Measurements from ENCODE around the gene REC114. TPM values are rescaled to one million over a fixed set of nuclear protein-coding genes. Genes with fewer than 3 reads are reported as not detected.

Gene REC114
- total and polyA plus RNA-seq, 2 donors (not counting 1 experiment from before 2014, with no cell fraction given): not detected

GRCh38 chr15:73597036-73597638 is 154.2 kb downstream of the REC114 start:
- 96% methylated on average over 19 of the region's 21 CpGs for WGBS (ENCODE audit: insufficient coverage)
- CTCF ChIA-PET: no interaction called here
- no peaks in the 10 kb centered on the region for H3K9me3 ChIP-seq (ENCODE audit: control extremely low read depth in 1 of 3, control insufficient read depth in 2 of 3, insufficient read depth in 1 of 3, low read length in 2 of 3)
- H3K27me3 Mint-ChIP-seq: no peaks in the 10 kb centered on the region
- H3K9me3 Mint-ChIP-seq (ENCODE audit: insufficient read depth): no peaks in the 10 kb centered on the region
- TF ChIP-seq EZH2 (IDR thresholded peaks at IDR 0.05; ENCODE audit: borderline replicate concordance, insufficient read depth, low read depth, low read length, poor library complexity, severe bottlenecking) (no peak), CTCF (IDR thresholded peaks at IDR 0.05) (no peak)
- peaks cover 53% of the 10 kb centered on the region for H4K20me1 ChIP-seq (ENCODE audit: control insufficient read depth, insufficient read depth, low read length, poor library complexity, severe bottlenecking)
- H3K79me2 ChIP-seq (ENCODE audit: control insufficient read depth, insufficient read depth, low read length): peaks cover 58% of the 10 kb centered on the region
- H3K27ac ChIP-seq (ENCODE audit: low read length in 2 of 2): no peak overlapping the region
- H3K4me3 ChIP-seq (ENCODE audit: control extremely low read depth in 1 of 5, extremely low read depth in 1 of 5, insufficient read depth in 1 of 5, low read depth in 2 of 5, low read length in 4 of 5): no peak overlapping the region
- H3K27me3 ChIP-seq (replicated peaks in 1 of 4; ENCODE audit: control extremely low read depth in 1 of 4, control insufficient read depth in 3 of 4, insufficient read depth in 4 of 4, low read length in 3 of 4): no peaks in the 10 kb centered on the region
- peaks cover 0 to 7% of the 10 kb centered on the region in 2 experiments for H3K36me3 ChIP-seq (replicated peaks in 1 of 2; ENCODE audit: control extremely low read depth in 1 of 2, control insufficient read depth in 1 of 2, extremely low read depth in 1 of 2, insufficient read depth in 2 of 2, low read length in 1 of 2)
- H2AFZ ChIP-seq (ENCODE audit: insufficient read depth, low read depth, low read length, poor library complexity, severe bottlenecking): no peak overlapping the region
- ATAC-seq (ENCODE audit: low read depth): no peak
- H3K4me3 Mint-ChIP-seq: no peak overlapping the region
- POLR2A ChIA-PET: no interaction called here
- H3K4me1 ChIP-seq (ENCODE audit: control insufficient read depth in 2 of 2, insufficient read depth in 2 of 2, low read length in 2 of 2): peaks cover 0 to 3% of the 10 kb centered on the region in 2 donors
- no peak overlapping the region for H3K9ac ChIP-seq (ENCODE audit: low read length)
- intact Hi-C loops (cut with micrococcal nuclease): no loop called here
- no peak overlapping the region for H3K4me2 ChIP-seq (replicated peaks; ENCODE audit: low read depth, low read length, poor library complexity, severe bottlenecking)
- H3K4me1 Mint-ChIP-seq: peaks cover 33% of the 10 kb centered on the region
- H3K27ac Mint-ChIP-seq: no peak overlapping the region
- no peak for DNase-seq

GRCh38 chr15:73598530-73599160 is 155.7 kb downstream of the REC114 start:
- DNase-seq (no peak), ATAC-seq (ENCODE audit: low read depth) (no peak)
- peaks cover 34% of the 10 kb centered on the region for H3K4me1 Mint-ChIP-seq
- H3K27me3 Mint-ChIP-seq: no peaks in the 10 kb centered on the region
- 85% methylated on average over 2 of the region's 3 CpGs for WGBS (ENCODE audit: insufficient coverage)
- peaks cover 73% of the 10 kb centered on the region for H3K79me2 ChIP-seq (ENCODE audit: control insufficient read depth, insufficient read depth, low read length)
- intact Hi-C loops (cut with micrococcal nuclease): no loop called here
- H3K27me3 ChIP-seq (replicated peaks in 1 of 4; ENCODE audit: control extremely low read depth in 1 of 4, control insufficient read depth in 3 of 4, insufficient read depth in 4 of 4, low read length in 3 of 4): no peaks in the 10 kb centered on the region
- ChIA-PET CTCF (interaction anchor here (1.0 kb wide), 1 partner anchor 38 kb away, joined by 3 read pairs; no protein-coding TSS in a partner anchor), POLR2A (no interaction called here)
- no peak overlapping the region for H3K27ac ChIP-seq (ENCODE audit: low read length in 2 of 2)
- H3K4me3 ChIP-seq (ENCODE audit: control extremely low read depth in 1 of 5, extremely low read depth in 1 of 5, insufficient read depth in 1 of 5, low read depth in 2 of 5, low read length in 4 of 5): no peak overlapping the region
- H4K20me1 ChIP-seq (ENCODE audit: control insufficient read depth, insufficient read depth, low read length, poor library complexity, severe bottlenecking): peaks cover 55% of the 10 kb centered on the region
- no peak overlapping the region for H3K4me2 ChIP-seq (replicated peaks; ENCODE audit: low read depth, low read length, poor library complexity, severe bottlenecking)
- H3K9me3 Mint-ChIP-seq (ENCODE audit: insufficient read depth): no peaks in the 10 kb centered on the region
- no peak overlapping the region for H3K9ac ChIP-seq (ENCODE audit: low read length)
- peaks cover 3 to 8% of the 10 kb centered on the region in 2 donors for H3K4me1 ChIP-seq (ENCODE audit: control insufficient read depth in 2 of 2, insufficient read depth in 2 of 2, low read length in 2 of 2)
- no peak overlapping the region for H3K27ac Mint-ChIP-seq
- no peak for TF ChIP-seq EZH2 (IDR thresholded peaks at IDR 0.05; ENCODE audit: borderline replicate concordance, insufficient read depth, low read depth, low read length, poor library complexity, severe bottlenecking)
- TF ChIP-seq CTCF (IDR thresholded peaks at IDR 0.05): no peak
- H3K9me3 ChIP-seq (ENCODE audit: control extremely low read depth in 1 of 3, control insufficient read depth in 2 of 3, insufficient read depth in 1 of 3, low read length in 2 of 3): no peaks in the 10 kb centered on the region
- H3K36me3 ChIP-seq (replicated peaks in 1 of 2; ENCODE audit: control extremely low read depth in 1 of 2, control insufficient read depth in 1 of 2, extremely low read depth in 1 of 2, insufficient read depth in 2 of 2, low read length in 1 of 2): peaks cover 0 to 7% of the 10 kb centered on the region in 2 experiments
- no peak overlapping the region for H2AFZ ChIP-seq (ENCODE audit: insufficient read depth, low read depth, low read length, poor library complexity, severe bottlenecking)
- H3K4me3 Mint-ChIP-seq: no peak overlapping the region
